NCI-H2107 treated with DMSO at 0.1 percent for 48 hours (cell line): Measurements from ENCODE around the gene STX7.

Experiments
- DNase-seq: peaks from one replicate; lab custom pipeline; 2025; ENCODE audit not compliant: unreplicated experiment; lab: John Stamatoyannopoulos, UW

Gene STX7

DNA sequence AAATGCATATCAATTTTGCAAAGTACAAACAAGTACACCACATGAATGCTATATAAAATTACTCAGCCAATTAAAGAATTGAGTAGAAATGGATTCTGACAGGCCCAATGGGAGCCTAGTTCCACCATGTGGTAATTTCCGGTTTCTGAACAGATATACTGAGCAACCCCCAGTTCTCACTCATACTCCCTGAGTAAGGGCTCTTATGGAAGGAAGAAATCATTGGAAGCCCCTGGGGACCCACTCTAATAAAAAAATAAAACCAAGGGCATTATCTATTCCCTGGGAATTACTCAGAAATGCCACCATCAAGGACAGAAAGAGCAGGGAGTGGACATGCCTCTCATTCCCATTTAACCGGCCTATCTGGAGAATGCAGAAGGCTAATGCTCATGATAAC, 34.6 kb downstream of the STX7 start:
- no peak for DNase-seq

DNA sequence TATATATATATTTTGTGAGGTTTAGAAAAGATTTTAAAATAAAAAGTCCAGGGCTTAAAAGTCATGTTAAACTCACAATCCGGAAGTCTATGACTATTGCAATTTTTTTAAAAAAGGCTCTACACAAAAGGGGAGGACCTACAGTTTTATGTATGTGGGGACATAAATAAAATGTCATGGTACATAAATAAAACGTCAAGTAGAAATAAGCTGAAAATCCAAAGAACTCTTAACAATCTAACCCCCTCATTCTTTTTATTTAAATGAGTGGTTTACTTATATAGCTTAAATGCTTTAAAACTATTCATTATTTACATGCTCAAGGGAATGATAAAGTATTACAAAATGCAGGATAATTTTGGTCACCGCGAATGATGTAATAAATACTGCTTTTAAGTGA, 36.2 kb downstream of the STX7 start:
- DNase-seq: no peak

DNA sequence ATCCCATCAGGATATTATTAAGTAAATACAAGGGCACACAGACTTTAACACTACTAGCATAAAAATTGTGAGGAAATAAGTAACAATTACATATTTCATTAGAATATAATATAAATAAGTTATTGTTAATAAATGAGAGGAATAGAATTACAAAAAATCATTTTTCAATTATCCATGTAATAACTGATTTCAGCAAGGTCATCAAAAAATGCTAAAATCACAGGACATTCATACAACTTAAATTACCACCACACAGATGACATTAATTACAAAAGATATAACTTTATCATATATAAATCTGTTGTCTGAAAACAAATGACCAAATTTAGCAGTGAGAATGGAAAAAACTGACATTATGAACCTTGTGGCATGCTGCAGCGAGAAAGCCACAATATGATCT, 37.0 kb downstream of the STX7 start:
- no peak for DNase-seq

DNA sequence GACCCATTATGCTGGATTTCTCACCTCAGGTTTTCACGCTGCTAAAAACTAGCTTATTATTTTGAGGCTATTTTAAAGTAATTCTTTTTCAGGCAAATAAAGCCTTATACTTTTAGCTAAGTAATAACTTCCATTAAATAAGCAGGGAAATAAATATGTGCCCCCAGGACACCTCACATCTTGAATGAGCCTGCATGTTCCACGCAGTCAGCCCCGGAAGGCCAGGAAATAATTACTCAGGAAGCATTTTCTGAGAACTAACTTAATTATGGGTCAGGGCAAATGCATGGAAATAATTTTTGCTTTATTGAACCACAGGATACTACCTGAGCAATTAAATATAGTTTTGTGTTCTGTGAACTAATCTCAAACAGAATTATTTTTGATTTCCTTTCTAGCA, 41.1 kb downstream of the STX7 start:
- DNase-seq: no peak

DNA sequence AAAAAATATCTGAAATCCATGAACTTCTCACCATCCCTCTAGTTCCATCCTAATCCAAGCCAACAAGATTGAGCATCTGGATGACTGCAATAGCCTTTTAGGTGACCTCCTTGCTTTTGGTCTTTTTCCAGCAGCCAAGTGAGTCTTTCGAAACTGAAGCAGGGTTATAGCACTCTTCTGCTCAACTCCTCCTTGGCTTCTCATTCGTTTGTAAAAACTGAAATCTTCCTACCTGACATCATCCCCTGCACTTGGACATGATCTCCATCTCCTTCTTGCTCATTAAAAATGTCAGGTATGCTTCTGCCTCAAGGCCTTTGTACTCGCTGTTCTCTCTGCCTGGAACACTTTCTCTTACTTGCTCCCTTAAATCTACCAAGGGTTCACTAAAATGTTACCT, 46.0 kb downstream of the STX7 start:
- no peak for DNase-seq

DNA sequence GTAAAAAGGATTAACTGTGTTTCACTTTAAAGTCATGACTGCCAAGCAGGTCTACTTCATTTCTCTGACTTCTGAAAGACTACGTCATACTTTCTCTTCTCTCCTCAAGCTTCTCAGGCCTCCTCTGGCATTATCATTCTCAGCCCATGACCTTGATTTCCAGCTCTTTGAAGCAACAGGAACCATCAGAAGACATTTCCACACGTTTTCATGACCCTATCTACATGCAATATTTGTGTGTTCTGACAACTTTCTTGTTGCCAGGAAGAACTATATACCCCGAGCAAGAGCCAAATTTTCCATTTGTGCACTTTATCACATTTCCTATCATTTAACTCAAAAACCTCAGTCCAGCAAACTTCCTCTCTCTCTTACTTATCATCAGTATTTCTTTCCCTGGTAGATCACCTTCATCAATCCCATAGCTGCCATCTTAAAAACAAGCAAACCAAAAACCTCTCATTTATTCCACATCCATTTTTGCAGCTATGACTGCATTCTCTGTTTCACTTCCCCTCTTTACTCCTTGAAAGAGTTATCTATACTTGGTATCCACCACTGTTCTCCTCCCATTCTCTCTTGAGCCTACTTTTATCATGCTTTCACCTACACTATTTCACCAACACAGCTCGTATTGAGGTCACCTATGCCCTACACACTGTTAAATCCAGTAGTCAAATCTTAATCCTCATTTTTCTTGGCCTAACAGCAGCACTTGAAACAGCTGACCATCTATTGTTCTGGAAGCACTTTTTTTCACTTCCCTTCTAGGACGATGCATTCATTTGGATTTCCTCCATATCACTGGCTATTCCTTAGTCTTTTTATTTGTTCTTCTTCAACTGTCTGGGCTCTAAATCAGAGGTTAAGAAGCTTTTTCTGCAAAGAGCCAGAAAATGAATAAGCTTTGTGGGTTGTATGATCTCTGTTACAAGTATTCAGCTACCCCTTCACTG, 47.1 kb downstream of the STX7 start:
- no peak for DNase-seq

DNA sequence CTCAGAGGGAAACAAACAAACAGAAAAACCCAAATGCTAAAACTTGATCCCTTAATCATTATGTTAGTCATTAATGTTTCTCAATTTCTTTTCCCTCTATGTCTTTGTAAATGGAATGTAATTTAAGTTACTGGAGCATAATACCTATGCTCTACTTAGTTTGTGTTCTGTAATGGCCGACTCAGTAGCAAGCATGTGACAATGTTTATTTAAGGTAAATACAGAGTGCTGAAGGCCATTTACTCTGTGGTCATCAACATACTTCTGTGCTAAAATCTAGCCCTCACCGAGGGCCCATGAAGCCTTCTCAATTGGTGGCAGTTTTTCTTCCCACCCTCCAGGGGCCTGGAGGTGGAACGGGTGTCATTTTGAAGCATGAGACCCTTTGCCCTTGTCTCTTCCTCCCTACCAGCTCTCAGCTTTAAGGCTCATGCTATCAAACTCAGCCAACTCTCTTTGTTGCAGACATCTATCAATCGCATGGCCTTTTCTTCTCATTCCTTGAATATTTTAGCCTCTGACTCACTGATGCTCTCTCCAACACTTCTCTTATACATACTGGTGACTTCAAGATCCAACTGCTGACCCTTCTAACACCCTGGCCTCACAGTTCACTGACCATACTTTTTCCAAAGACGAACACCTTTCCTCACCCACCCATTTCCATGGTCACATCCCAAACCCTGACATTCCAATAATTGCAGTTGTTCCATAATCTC, 48.2 kb downstream of the STX7 start:
- no peak for DNase-seq

DNA sequence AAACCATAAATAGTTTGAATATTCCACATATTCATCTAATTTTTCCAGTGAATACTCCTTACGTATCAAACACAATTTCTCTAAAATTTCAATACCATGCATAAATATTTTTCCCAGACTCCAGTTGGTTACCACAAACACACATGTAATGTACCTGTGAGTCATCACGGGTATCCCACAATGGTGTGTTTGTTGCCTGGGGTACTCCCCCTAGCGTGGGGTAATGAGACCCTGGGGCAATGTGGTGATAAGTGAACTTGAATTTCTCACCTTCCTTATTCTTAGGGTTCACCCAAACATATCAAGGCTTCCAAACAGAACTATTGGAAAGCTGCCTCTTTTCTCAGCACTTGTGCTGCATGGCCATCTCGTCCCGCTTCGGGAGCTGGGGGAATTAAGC, 51.0 kb downstream of the STX7 start:
- no peak for DNase-seq

DNA sequence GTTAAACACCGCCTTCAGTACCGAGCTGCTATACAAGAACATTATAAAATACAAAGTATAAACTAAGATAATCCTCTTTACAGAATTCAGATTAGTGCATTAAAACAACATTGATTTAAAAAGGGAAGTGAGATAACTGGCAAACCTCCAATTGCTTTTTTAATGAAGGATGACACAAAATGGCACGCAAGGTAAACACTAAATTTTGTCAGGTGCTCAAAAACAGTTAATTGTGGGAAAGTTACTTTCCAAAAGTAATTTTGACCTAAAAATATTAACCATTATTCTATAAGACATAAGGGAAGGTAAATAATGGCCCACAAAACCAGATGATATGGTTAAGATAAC, 53.3 kb downstream of the STX7 start:
- DNase-seq: no peak

DNA sequence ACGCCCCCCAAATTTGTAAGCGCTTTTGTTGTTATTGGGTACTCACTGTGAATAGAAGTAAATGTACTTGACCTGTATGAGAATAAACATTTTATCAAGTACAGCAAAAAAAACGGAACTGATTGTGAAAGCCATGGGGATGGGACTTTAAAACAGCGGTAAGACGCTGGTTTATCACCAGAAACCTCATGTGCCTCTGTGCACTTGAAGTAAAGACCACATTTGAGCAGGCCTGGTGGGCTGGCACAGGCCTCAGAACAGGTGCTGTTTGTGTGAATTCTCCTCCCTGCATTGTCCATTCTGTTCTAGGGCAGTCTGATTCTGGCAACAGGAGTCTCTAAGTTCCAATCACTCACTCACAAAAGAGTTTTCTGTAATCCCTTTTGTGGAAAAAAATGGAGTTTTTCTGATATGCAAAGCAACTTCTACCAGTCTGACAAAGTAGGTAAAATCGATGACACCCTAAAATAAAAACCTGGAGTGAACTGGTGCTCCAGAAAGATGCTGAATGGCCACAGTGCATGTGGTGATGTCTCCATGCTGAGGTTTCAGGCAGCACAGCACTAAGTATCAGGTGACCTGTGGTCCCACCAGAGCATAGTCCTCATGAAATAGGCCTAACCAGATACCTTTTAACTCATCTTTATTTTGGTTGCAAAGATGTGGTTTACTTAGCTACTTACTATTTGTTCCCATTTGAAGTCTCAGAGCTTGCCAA, 53.9 kb downstream of the STX7 start:
- DNase-seq: no peak

DNA sequence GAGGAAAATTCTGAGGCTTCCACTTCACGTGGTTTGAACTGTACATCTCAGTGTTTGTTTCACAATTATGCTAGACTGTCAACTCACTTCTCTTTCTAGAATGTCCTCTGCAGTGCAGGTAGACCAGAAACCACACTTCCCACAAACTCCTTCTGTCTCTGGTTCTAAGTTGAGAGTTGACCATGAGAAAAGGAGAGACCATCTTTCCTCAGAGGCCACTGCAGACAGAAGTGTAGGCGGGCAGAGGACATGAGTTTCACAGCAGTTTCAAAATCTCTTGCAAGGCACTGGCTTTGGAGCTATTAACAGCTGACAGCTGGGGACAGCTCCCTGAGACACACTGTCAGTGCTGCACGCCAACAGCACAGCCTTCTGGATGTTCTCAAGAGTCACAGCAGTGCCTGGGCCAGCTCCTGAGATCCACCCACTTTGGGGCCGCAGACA, 56.2 kb downstream of the STX7 start:
- no peak for DNase-seq

DNA sequence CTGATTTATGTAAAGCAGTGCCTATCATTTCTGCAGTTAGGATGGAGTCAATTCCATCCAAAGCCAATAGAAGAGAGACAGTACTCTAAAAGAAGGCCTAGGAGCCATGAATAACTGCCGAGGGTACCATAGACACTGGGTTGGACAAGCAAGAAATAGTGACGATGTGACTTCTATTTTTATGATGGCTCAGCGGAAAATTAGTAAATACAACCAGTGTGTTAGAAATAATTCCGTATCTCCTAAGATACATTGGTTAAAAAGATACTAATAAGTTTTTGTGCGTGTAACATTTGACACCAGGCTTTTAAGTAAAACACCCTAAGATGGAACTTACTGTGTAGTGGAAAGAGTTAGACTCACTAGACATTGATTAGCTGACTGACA, 66.1 kb downstream of the STX7 start:
- DNase-seq: no peak

DNA sequence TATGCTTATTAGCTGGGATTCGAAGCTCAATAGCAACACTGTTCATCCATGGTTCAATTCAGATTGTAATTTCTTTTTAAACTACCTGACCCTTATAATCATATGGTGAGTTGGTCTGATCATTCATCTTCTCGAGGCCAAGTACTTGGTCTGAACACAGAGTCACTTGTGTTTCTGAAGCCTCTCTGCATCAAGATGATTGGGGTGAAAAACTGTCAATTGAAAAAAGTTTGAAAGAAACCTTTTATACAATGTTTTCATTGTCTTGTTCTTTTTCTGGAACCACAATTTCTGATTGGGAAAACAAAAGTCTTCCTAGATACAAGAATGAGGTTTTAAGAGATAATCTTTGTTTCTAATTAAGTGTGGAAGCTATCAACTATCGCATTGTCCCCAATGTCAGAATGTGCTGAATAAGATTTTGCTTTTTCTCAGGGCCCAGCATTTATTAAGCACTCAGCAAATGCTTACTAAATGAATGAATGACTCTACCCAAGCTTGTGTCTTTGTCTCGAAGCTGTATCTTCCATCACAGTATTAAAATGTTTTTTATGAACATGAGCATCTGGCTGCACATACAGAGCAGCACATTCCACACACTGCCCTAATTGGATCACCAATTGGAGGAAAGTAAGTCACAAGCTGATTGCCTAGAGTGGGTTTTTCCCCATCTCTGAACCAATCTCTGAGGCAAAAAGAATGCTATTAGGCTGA, 66.6 kb downstream of the STX7 start:
- DNase-seq: no peak

DNA sequence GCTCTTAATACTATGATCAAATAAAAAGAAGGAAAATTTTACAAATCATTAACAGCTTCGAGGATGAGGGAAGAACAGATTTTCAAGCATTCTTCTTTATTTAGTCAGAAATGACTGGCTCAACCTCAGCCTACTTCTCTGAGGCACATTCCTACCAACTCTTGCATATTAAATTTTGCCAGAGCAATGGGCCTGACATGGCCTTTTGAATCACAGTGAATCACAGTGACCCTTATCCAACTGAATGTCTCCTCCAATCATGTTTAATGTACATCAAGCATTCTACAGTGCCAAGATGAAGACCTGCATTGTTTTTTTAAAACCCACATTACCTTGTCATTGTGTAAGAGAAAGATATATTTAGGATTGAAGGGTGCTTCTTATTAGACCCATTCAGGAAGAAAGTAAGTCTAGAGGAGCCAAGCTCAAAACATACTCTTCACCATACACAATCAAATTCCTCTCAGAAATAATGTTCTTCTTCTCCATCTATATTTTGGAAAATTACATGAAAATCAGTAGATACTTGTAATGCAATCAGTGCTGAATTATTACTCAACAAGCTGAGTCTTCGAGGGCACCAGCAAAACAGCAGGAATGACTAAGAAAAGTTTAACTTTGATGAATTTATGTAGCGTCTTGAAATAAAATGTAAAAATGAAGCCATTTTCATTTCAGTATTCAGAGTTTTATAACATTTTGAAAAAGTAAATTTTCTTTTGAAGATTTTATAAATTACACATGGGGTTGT, 67.5 kb downstream of the STX7 start:
- no peak for DNase-seq

DNA sequence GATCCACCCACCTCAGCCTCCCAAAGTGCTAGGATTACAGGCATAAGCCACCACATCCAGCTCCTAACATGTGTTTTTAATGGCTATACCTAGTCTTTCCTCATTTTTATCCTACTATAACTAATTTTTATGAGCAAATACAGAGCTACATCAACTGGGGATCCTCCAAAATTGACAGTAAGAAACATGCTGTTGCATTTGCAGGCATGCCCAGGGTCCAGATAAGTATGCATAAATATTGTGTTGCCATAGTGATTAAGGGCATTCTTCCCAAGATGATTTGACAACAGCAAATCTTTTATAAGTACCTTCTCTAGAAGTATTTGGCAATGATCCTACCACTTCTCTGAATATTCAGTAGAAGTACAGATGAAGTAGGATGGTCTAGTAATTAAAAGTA, 69.7 kb downstream of the STX7 start:
- no peak for DNase-seq

DNA sequence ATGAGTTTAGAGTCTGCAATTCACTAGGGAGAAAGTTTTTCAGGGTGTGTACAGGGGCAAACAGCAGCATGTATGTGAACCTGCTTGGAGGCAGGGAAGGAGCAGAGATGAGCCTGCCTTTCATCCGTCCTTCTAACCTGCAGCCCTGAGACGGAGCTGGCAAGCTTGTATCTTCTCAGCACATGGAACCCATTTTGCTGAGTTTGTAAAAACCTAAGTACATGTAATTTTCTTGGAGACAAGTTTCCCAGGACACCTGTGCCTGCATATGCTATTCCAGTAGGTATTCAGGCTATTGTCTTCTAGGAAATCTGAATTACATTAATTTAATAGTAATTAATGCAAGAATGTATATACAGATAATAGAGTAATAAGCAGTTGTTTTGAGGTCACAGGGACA, 82.8 kb downstream of the STX7 start:
- DNase-seq: no peak

DNA sequence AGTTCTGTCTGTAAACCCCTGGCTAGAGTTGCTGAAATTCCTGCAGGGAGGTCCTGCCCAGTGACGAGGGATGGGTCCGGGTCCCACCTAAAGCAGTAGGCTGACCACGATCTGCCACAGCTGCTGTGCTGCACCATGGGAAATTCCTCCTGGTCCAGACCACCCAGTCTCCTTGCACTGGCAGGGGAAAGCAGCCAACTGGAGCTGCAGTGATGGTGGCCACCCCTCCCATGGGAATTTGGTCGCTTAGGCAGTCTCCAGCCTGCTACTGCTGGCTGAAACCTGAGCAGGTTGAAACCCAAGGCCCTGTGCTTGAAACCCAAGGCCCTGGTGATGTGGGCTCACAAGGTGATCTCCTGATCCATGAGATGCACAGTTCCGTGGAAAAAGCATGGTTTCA, 87.7 kb downstream of the STX7 start:
- peak; percentile 38 for DNase-seq

DNA sequence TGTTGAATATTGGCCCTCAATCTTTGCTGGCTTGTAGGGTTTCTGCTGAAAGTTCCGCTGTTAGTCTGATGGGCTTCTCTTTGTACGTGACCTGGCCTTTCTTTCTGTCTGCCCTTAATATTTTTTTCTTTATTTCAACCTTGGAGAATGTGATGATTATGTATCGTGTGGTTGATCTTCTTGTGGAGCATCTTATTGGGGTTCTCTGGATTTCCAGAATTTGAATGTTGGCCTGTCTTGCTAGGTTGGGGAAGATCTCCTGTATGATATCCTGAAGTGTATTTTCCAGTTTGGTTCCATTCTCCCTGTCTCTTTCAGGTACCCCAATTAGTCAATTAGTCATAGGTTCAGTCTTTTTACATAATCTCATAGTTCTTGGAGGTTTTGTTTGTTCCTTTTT, 89.1 kb downstream of the STX7 start:
- no peak for DNase-seq

DNA sequence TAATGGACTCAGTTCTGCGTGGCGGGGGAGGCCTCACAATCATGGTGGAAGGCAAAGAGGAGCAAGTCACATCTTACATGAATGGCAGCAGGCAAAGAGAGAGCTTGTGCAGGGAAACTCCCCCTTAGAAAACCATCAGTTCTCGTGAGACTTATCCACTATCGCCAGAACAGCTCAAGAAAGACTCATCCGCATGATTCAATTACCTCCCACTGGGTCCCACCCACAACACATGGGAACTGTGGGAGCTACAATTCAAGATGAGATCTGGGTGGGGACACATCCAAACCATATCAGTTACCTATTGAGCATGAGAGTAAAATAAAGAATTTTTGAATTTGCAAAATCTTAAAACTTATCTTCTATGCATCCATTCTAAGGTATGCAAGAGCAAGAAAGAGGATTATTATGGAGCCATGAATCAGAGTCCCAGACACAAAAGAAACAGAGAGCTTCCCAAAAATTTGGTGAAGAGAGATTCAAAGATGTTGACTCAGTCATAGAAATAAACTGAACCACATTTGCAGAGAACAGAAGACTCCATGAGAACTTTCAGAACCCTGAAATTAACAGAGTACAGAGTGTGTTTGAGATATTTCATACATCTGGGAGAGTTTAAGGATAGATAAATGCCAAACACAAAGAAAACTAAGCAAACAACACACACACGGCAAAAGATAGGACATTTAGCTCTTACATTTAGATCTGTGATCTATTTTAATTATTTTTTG, 94.5 kb downstream of the STX7 start:
- no peak for DNase-seq

DNA sequence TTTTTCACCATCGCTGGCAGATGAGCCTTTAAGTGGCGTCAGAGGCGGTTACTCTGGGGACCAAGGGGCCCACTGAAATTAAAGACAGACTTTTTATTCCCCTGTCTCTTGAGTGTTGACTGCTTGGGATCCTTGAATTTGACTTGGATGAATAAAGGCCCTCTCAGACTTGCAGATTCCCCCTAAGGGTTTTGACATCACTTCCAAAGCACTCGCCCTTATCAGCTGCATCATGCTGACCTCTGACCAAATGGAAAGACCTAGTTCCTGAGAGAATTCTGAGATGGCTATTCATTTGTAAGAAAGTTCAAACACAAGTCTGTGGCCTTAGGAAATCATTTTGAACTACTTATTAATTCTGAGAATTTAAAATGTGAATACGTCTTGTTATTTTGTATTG, 98.2 kb downstream of the STX7 start:
- DNase-seq: no peak
